ENCODE data around the gene ZNF107. TPM values are rescaled to one million over a fixed set of nuclear protein-coding genes. Genes with fewer than 3 reads are reported as not detected.

The ZNF107 gene
- total and polyA plus RNA-seq, 2 of the 8 experiments (the other 6 are each of a cell fraction or from before 2014, with no cell fraction given): 3.4 to 31.0 TPM

DNA sequence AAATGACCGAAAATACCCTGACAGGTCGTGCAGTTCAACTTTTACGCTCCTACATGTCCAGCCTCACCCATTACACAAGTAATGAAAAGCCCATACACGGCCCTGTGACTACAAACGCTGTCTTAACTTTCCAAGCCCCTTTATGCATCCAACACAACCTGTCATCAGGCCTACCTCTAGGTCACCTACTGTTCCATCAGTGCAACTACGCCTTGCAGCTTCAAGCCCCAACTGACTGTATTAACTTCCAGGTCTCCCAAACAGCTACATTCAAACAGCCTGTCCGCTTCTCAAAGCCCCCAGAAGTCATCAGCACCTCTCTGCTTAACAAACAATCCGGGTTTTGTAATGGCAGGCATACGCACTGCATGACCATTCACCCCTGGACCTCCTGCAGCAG lies 19.2 kb downstream of the ZNF107 start:
- H3K9me3 ChIP-seq (ENCODE audit: insufficient read depth in 2 of 2, low read depth in 1 of 2, low read length in 1 of 2): no peaks in the 10 kb centered on the region
- no peak overlapping the region for H2BK15ac ChIP-seq (ENCODE audit: low read length)
- no peak overlapping the region for H3K27ac ChIP-seq (ENCODE audit: low read depth, low read length)
- no peaks in the 10 kb centered on the region for H3K27me3 ChIP-seq (replicated peaks in 1 of 4; ENCODE audit: control insufficient read depth in 3 of 4, extremely low read depth in 1 of 4, insufficient read depth in 3 of 4, low read length in 3 of 4)
- no peak overlapping the region for H3K56ac ChIP-seq (replicated peaks; ENCODE audit: insufficient read length, low read depth, low read length)
- no peak overlapping the region for H3K4ac ChIP-seq (replicated peaks; ENCODE audit: insufficient read length, low read depth, low read length)
- no peak for TF ChIP-seq POLR2AphosphoS5 (IDR thresholded peaks at IDR 0.05; ENCODE audit: low read depth, low read length)
- no peak for TF ChIP-seq TAF1 (IDR thresholded peaks at IDR 0.05; ENCODE audit: low read depth, low read length)
- TF ChIP-seq, protein P1, sequence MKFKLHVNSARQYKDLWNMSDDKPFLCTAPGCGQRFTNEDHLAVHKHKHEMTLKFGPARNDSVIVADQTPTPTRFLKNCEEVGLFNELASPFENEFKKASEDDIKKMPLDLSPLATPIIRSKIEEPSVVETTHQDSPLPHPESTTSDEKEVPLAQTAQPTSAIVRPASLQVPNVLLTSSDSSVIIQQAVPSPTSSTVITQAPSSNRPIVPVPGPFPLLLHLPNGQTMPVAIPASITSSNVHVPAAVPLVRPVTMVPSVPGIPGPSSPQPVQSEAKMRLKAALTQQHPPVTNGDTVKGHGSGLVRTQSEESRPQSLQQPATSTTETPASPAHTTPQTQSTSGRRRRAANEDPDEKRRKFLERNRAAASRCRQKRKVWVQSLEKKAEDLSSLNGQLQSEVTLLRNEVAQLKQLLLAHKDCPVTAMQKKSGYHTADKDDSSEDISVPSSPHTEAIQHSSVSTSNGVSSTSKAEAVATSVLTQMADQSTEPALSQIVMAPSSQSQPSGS (IDR thresholded peaks at IDR 0.05; ENCODE audit: low read length): no peak
- TF ChIP-seq, protein P2, sequence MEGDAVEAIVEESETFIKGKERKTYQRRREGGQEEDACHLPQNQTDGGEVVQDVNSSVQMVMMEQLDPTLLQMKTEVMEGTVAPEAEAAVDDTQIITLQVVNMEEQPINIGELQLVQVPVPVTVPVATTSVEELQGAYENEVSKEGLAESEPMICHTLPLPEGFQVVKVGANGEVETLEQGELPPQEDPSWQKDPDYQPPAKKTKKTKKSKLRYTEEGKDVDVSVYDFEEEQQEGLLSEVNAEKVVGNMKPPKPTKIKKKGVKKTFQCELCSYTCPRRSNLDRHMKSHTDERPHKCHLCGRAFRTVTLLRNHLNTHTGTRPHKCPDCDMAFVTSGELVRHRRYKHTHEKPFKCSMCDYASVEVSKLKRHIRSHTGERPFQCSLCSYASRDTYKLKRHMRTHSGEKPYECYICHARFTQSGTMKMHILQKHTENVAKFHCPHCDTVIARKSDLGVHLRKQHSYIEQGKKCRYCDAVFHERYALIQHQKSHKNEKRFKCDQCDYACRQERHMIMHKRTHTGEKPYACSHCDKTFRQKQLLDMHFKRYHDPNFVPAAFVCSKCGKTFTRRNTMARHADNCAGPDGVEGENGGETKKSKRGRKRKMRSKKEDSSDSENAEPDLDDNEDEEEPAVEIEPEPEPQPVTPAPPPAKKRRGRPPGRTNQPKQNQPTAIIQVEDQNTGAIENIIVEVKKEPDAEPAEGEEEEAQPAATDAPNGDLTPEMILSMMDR (IDR thresholded peaks at IDR 0.05; ENCODE audit: control extremely low read depth in 1 of 3, insufficient read depth in 1 of 3, low read depth in 1 of 3, low read length in 3 of 3): peak in 1 of 3 experiments; percentile 24; a peak in 1 of 4 replicates
- no peak for TF ChIP-seq RXRA (IDR thresholded peaks at IDR 0.05; ENCODE audit: insufficient read depth, low read depth, low read length)
- TF ChIP-seq RAD21 (IDR thresholded peaks at IDR 0.05 in 1 of 2, conservative IDR thresholded peaks at IDR 0.05 in 1 of 2; ENCODE audit: low read depth in 2 of 2, low read length in 2 of 2): 0 out of 4 replicates have a peak, but pooled peaks of 1 of the 2 experiments have one; percentile 6
- no peak overlapping the region for H3K4me3 ChIP-seq (ENCODE audit: extremely low read depth in 1 of 4, insufficient read depth in 2 of 4, low read depth in 3 of 4, low read length in 4 of 4)
- peaks cover 0 to 4% of the 10 kb centered on the region in 2 experiments for H4K20me1 ChIP-seq (replicated peaks in 1 of 2; ENCODE audit: control insufficient read depth in 1 of 2, insufficient read depth in 2 of 2, low read length in 2 of 2)
- no peak for FAIRE-seq
- H3K14ac ChIP-seq (ENCODE audit: insufficient read length): no peak overlapping the region
- H2AK5ac ChIP-seq (ENCODE audit: low read depth, low read length): no peak overlapping the region
- WGBS, 2 experiments (ENCODE audit: extremely low coverage in 1 of 2, insufficient coverage in 1 of 2, insufficient read length in 1 of 2, insufficient replicate concordance in 2 of 2, low coverage in 1 of 2, low lambda C conversion rate in 2 of 2, missing lambda C conversion rate in 1 of 2): 95% methylated on average over 9 of the region's 9 CpGs; no CpG with 5 or more reads in 1 of the 2 experiments
- peaks cover 1% of the 10 kb centered on the region; the same call in 1 of the 2 replicates for H3K23me2 ChIP-seq (ENCODE audit: low read depth, low read length)
- H4K91ac ChIP-seq (replicated peaks; ENCODE audit: insufficient read length, low read length): no peak overlapping the region
- H3K9ac ChIP-seq (replicated peaks in 1 of 4; ENCODE audit: extremely low read depth in 1 of 4, low read depth in 3 of 4, low read length in 3 of 4): no peak overlapping the region
- ChIA-PET CTCF (ENCODE audit: partially characterized antibody) (interaction anchor here (1.0 to 1.3 kb wide), 3 partner anchors 13 to 32 kb away, joined by 3 read pairs; no protein-coding TSS in a partner anchor), POLR2A (ENCODE audit: partially characterized antibody) (interaction anchor here (1.6 kb wide), 1 partner anchor 18 kb away, joined by 11 read pairs; the partner anchor contains the start of gene ZNF107)
- H2BK20ac ChIP-seq (ENCODE audit: low read length): no peak overlapping the region
- H3K4me2 ChIP-seq (ENCODE audit: insufficient read depth in 1 of 2, low read depth in 2 of 2, low read length in 2 of 2): no peak overlapping the region
- H2BK5ac ChIP-seq (ENCODE audit: low read depth, low read length): no peak overlapping the region
- no peak overlapping the region for H3K18ac ChIP-seq (ENCODE audit: extremely low read depth, low read length)
- H3K79me2 ChIP-seq (ENCODE audit: control insufficient read depth in 1 of 2, insufficient read depth in 2 of 2, low read length in 2 of 2): peaks cover 0 to 12% of the 10 kb centered on the region in 2 experiments; a peak in 2 of 4 replicates
- no peak overlapping the region for H2AFZ ChIP-seq (ENCODE audit: low read length)
- H4K5ac ChIP-seq (ENCODE audit: insufficient read length, low read depth, low read length): no peak overlapping the region
- H4K8ac ChIP-seq (ENCODE audit: extremely low read depth, insufficient read depth, low read length): peak overlapping the region; percentile 16; the same call in 1 of the 2 replicates
- H3K23ac ChIP-seq (ENCODE audit: insufficient read length): no peak overlapping the region
- H3K79me1 ChIP-seq (ENCODE audit: low read depth, low read length): peaks cover 3% of the 10 kb centered on the region; the same call in 1 of the 2 replicates
- peaks cover 0 to 33% (median 11%) of the 10 kb centered on the region in 4 experiments; a peak in 7 of 8 replicates for H3K36me3 ChIP-seq (ENCODE audit: control insufficient read depth in 2 of 4, insufficient read depth in 4 of 4, low read length in 3 of 4)
- no peak overlapping the region for H2BK12ac ChIP-seq (ENCODE audit: low read depth, low read length)
- no peak for DNase-seq (ENCODE audit: low read depth in 1 of 2, low spot score in 2 of 2)
- peaks cover 0 to 2% (median 0%) of the 10 kb centered on the region in 4 experiments; a peak in 1 of 7 replicates for H3K4me1 ChIP-seq (replicated peaks in 1 of 4; ENCODE audit: control insufficient read depth in 3 of 4, insufficient read depth in 4 of 4, low read length in 3 of 4)
- H2BK120ac ChIP-seq (replicated peaks; ENCODE audit: low read depth, low read length): no peak overlapping the region
